Measurements from ENCODE around the gene UQCC3.

DNA sequence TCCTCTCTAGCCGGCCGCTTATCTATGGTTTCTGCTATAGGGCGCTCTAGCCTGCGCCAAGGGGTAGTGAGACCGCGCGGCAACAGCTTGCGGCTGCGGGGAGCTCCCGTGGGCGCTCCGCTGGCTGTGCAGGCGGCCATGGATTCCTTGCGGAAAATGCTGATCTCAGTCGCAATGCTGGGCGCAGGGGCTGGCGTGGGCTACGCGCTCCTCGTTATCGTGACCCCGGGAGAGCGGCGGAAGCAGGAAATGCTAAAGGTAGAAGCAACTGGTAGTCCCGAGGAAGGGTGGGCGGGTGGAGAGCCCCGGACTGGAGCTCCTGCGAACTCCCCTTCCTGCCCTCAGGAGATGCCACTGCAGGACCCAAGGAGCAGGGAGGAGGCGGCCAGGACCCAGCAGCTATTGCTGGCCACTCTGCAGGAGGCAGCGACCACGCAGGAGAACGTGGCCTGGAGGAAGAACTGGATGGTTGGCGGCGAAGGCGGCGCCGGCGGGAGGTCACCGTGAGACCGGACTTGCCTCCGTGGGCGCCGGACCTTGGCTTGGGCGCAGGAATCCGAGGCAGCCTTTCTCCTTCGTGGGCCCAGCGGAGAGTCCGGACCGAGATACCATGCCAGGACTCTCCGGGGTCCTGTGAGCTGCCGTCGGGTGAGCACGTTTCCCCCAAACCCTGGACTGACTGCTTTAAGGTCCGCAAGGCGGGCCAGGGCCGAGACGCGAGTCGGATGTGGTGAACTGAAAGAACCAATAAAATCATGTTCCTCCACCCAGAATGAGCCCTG lies at the start of gene UQCC3, which contains the start of gene LBHD1:
- TF ChIP-seq, protein P1, sequence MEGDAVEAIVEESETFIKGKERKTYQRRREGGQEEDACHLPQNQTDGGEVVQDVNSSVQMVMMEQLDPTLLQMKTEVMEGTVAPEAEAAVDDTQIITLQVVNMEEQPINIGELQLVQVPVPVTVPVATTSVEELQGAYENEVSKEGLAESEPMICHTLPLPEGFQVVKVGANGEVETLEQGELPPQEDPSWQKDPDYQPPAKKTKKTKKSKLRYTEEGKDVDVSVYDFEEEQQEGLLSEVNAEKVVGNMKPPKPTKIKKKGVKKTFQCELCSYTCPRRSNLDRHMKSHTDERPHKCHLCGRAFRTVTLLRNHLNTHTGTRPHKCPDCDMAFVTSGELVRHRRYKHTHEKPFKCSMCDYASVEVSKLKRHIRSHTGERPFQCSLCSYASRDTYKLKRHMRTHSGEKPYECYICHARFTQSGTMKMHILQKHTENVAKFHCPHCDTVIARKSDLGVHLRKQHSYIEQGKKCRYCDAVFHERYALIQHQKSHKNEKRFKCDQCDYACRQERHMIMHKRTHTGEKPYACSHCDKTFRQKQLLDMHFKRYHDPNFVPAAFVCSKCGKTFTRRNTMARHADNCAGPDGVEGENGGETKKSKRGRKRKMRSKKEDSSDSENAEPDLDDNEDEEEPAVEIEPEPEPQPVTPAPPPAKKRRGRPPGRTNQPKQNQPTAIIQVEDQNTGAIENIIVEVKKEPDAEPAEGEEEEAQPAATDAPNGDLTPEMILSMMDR (IDR thresholded peaks at IDR 0.05; ENCODE audit: borderline replicate concordance, extremely low read depth, low read length, poor library complexity, severe bottlenecking): no peak
- TF ChIP-seq EZH2 (IDR thresholded peaks at IDR 0.05; ENCODE audit: borderline replicate concordance, low read depth, low read length, severe bottlenecking): no peak

Measured in DND-41 (cell line).